H1 (cell line): ENCODE data around the gene IGFBP3. TPM values are rescaled to one million over a fixed set of nuclear protein-coding genes. Genes with fewer than 3 reads are reported as not detected.

Source experiments
- CTCF ChIA-PET: fragments of 300-600 bp; sonication (Branson Sonifier 250); formaldehyde crosslinking; loops from one replicate; lab custom pipeline; 2021; ENCODE audit not compliant: partially characterized antibody; lab: Charles Lee
- POLR2A ChIA-PET: fragments of 300-600 bp; sonication (Branson Sonifier 250); formaldehyde crosslinking; loops from one replicate; lab custom pipeline; 2021; ENCODE audit warnings: inconsistent platforms; ENCODE audit not compliant: partially characterized antibody; lab: Charles Lee
- DNase-seq, 2 experiments: peaks; one replicate each; pipeline versions ENCODE4 v3.0.0 to v3.0.0-alpha.2; 2010 to 2022; ENCODE audit warnings: low spot score in 2 of 2, low read depth in 1 of 2, mixed read lengths in 1 of 2
- FAIRE-seq: peaks from 2 replicates; lab custom pipeline; 2011; peaks lifted over from hg19 to GRCh38; lab: Jason Lieb, UNC
- H2AFZ ChIP-seq: 2 replicates; pipeline ENCODE4 v1.8.1; 2012; ENCODE audit warnings: low read length, inconsistent platforms
- H2AK5ac ChIP-seq: 2 replicates; pipeline ENCODE4 v1.6.1; 2013; ENCODE audit warnings: low read depth, low read length
- H2BK120ac ChIP-seq: replicated peaks from 2 replicates; pipeline ENCODE3; 2013; ENCODE audit warnings: low read depth, low read length, inconsistent platforms
- H2BK12ac ChIP-seq: 2 replicates; pipeline ENCODE4 v1.6.1; 2013; ENCODE audit warnings: low read depth, low read length
- H2BK15ac ChIP-seq: 2 replicates; pipeline ENCODE4 v1.6.1; 2013; ENCODE audit warnings: low read length
- H2BK20ac ChIP-seq: 2 replicates; pipeline ENCODE4 v1.6.1; 2013; ENCODE audit warnings: low read length
- H2BK5ac ChIP-seq: 2 replicates; pipeline ENCODE4 v1.6.1; 2013; ENCODE audit warnings: low read depth, low read length
- H3K14ac ChIP-seq: 2 replicates; pipeline ENCODE4 v1.6.1; 2013; ENCODE audit warnings: inconsistent platforms; ENCODE audit not compliant: insufficient read length
- H3K18ac ChIP-seq: 2 replicates; pipeline ENCODE4 v1.6.1; 2013; ENCODE audit warnings: low read length; ENCODE audit errors: extremely low read depth
- H3K23ac ChIP-seq: 2 replicates; pipeline ENCODE4 v1.6.1; 2013; ENCODE audit warnings: inconsistent platforms; ENCODE audit not compliant: insufficient read length
- H3K23me2 ChIP-seq: 2 replicates; pipeline ENCODE4 v1.6.1; 2013; ENCODE audit warnings: low read depth, low read length
- H3K27ac ChIP-seq: 2 replicates; pipeline ENCODE4 v1.6.1; 2011; ENCODE audit warnings: low read depth, low read length, inconsistent platforms
- H3K27me3 ChIP-seq, 4 experiments: replicated peaks in 1 of 4; 1 replicate in 1 of 4; 2 replicates in 3 of 4; pipeline versions ENCODE4 v1.6.1 to v1.8.1; 2011 to 2013; ENCODE audit warnings: low read length in 3 of 4, mild to moderate bottlenecking in 3 of 4, inconsistent platforms in 2 of 4, mixed read lengths in 2 of 4, moderate library complexity in 1 of 4; ENCODE audit not compliant: control insufficient read depth in 3 of 4, insufficient read depth in 3 of 4; ENCODE audit errors: extremely low read depth in 1 of 4
- H3K36me3 ChIP-seq, 4 experiments: 2 replicates each; pipeline versions ENCODE4 v1.6.1 to v1.8.1; 2011 to 2013; ENCODE audit warnings: mild to moderate bottlenecking in 4 of 4, low read length in 3 of 4, moderate library complexity in 2 of 4, control low read depth in 1 of 4, inconsistent platforms in 1 of 4; ENCODE audit not compliant: insufficient read depth in 4 of 4, control insufficient read depth in 2 of 4
- H3K4ac ChIP-seq: replicated peaks from 2 replicates; pipeline ENCODE3; 2013; ENCODE audit warnings: low read length, low read depth, mixed read lengths, inconsistent platforms; ENCODE audit not compliant: insufficient read length
- H3K4me1 ChIP-seq, 4 experiments: replicated peaks in 1 of 4; 1 replicate in 1 of 4; 2 replicates in 3 of 4; pipeline versions ENCODE4 v1.6.1 to v1.8.1; 2011 to 2013; ENCODE audit warnings: low read length in 3 of 4, inconsistent platforms in 2 of 4, mixed read lengths in 1 of 4; ENCODE audit not compliant: insufficient read depth in 4 of 4, control insufficient read depth in 3 of 4
- H3K4me2 ChIP-seq, 2 experiments: 2 replicates each; pipeline versions ENCODE4 v1.6.1 to v1.8.1; 2011 to 2013; ENCODE audit warnings: low read depth in 2 of 2, low read length in 2 of 2, control low read depth in 1 of 2, inconsistent platforms in 1 of 2, mild to moderate bottlenecking in 1 of 2; ENCODE audit not compliant: insufficient read depth in 1 of 2
- H3K4me3 ChIP-seq, 4 experiments: fragments of 200-600, 300-600 bp in 1 of 4; sonication (generic), shearing (Covaris generic), sonication (Bioruptor Twin) in 1 of 4; 2 replicates each; pipeline versions ENCODE4 v1.5.1 to v1.8.1; 2011 to 2016; ENCODE audit warnings: low read length in 4 of 4, low read depth in 3 of 4, control low read depth in 2 of 4, inconsistent platforms in 2 of 4, mild to moderate bottlenecking in 2 of 4, mixed read lengths in 1 of 4, moderate library complexity in 1 of 4; ENCODE audit not compliant: insufficient read depth in 2 of 4; ENCODE audit errors: extremely low read depth in 1 of 4
- H3K56ac ChIP-seq: replicated peaks from 2 replicates; pipeline ENCODE3; 2013; ENCODE audit warnings: low read depth, mild to moderate bottlenecking, mixed read lengths, low read length, inconsistent platforms; ENCODE audit not compliant: insufficient read length
- H3K79me1 ChIP-seq: 2 replicates; pipeline ENCODE4 v1.6.1; 2013; ENCODE audit warnings: low read depth, low read length, control low read depth
- H3K79me2 ChIP-seq, 2 experiments: 2 replicates each; pipeline versions ENCODE4 v1.6.1 to v1.8.1; 2012 to 2013; ENCODE audit warnings: low read length in 2 of 2, mild to moderate bottlenecking in 2 of 2, inconsistent platforms in 1 of 2; ENCODE audit not compliant: insufficient read depth in 2 of 2, control insufficient read depth in 1 of 2
- H3K9ac ChIP-seq, 4 experiments: replicated peaks in 1 of 4; 1 replicate in 1 of 4; 2 replicates in 3 of 4; pipeline versions ENCODE4 v1.6.1 to v1.8.1; 2011 to 2013; ENCODE audit warnings: low read depth in 3 of 4, low read length in 3 of 4, control low read depth in 2 of 4, mild to moderate bottlenecking in 2 of 4, moderate library complexity in 2 of 4, inconsistent platforms in 1 of 4; ENCODE audit errors: extremely low read depth in 1 of 4
- H3K9me3 ChIP-seq, 2 experiments: 2 replicates each; pipeline versions ENCODE4 v1.6.1 to v1.8.1; 2012 to 2013; ENCODE audit warnings: mild to moderate bottlenecking in 2 of 2, moderate library complexity in 2 of 2, control low read depth in 1 of 2, inconsistent platforms in 1 of 2, low read depth in 1 of 2, low read length in 1 of 2, mixed read lengths in 1 of 2; ENCODE audit not compliant: insufficient read depth in 2 of 2
- H4K20me1 ChIP-seq, 2 experiments: replicated peaks in 1 of 2; 2 replicates each; pipeline versions ENCODE3 to v1.8.1; 2011 to 2013; ENCODE audit warnings: inconsistent platforms in 2 of 2, low read length in 2 of 2, mild to moderate bottlenecking in 1 of 2; ENCODE audit not compliant: insufficient read depth in 2 of 2, control insufficient read depth in 1 of 2
- H4K5ac ChIP-seq: 2 replicates; pipeline ENCODE4 v1.6.1; 2013; ENCODE audit warnings: low read length, low read depth, mixed read lengths, inconsistent platforms; ENCODE audit not compliant: insufficient read length
- H4K8ac ChIP-seq: 2 replicates; pipeline ENCODE4 v1.8.0; 2013; ENCODE audit warnings: mild to moderate bottlenecking, moderate library complexity, low read length, inconsistent platforms; ENCODE audit not compliant: insufficient read depth; ENCODE audit errors: extremely low read depth
- H4K91ac ChIP-seq: replicated peaks from 2 replicates; pipeline ENCODE3; 2013; ENCODE audit warnings: low read length, mixed read lengths, inconsistent platforms; ENCODE audit not compliant: insufficient read length
- ASH2L ChIP-seq: fragments of 200-600, 300-600 bp; sonication (generic); IDR thresholded peaks from one replicate; pipeline ENCODE4 v1.7.1; 2017; ENCODE audit warnings: low read length
- CREB1 ChIP-seq: IDR thresholded peaks from 2 replicates; pipeline ENCODE4 v1.6.1; 2012; ENCODE audit warnings: inconsistent platforms
- CTCF ChIP-seq, 3 experiments: IDR thresholded peaks; 1 replicate in 2 of 3; 2 replicates in 1 of 3; pipeline versions ENCODE4 v1.5.1 to v1.6.1; 2011; ENCODE audit warnings: low read length in 3 of 3, mild to moderate bottlenecking in 3 of 3, inconsistent platforms in 2 of 3, low read depth in 1 of 3, moderate library complexity in 1 of 3; ENCODE audit not compliant: insufficient read depth in 1 of 3; ENCODE audit errors: control extremely low read depth in 1 of 3
- GTF2F1 ChIP-seq: IDR thresholded peaks from 2 replicates; pipeline ENCODE4 v1.6.1; 2012; ENCODE audit warnings: low read depth, low read length, improper control_type of control experiment, borderline replicate concordance
- PHF8 ChIP-seq: fragments of 200-600 bp; sonication (generic); conservative IDR thresholded peaks from 2 replicates; pipeline ENCODE4 v1.7.1; 2012; ENCODE audit warnings: low read depth, mild to moderate bottlenecking, inconsistent platforms, low read length, moderate library complexity
- RAD21 ChIP-seq, 2 experiments: IDR thresholded peaks in 1 of 2; conservative IDR thresholded peaks in 1 of 2; 2 replicates each; pipeline ENCODE4 v1.6.1; 2011; ENCODE audit warnings: low read depth in 2 of 2, low read length in 2 of 2, improper control_type of control experiment in 1 of 2, inconsistent platforms in 1 of 2, mild to moderate bottlenecking in 1 of 2, moderate library complexity in 1 of 2
- RNF2 ChIP-seq: fragments of 200-900, 300-1000 bp; sonication (generic); IDR thresholded peaks from 2 replicates; pipeline ENCODE4 v1.7.1; 2016; ENCODE audit warnings: borderline replicate concordance, low read depth, mild to moderate bottlenecking, antibody characterized with exemption, low read length; ENCODE audit not compliant: poor library complexity, severe bottlenecking; ENCODE audit errors: missing control alignments
- SP1 ChIP-seq: IDR thresholded peaks from 2 replicates; pipeline ENCODE4 v1.6.1; 2011; ENCODE audit warnings: low read depth, low read length
- SP2 ChIP-seq: IDR thresholded peaks from 2 replicates; pipeline ENCODE4 v1.6.1; 2012; ENCODE audit warnings: mild to moderate bottlenecking, low read length, inconsistent platforms
- SUZ12 ChIP-seq: fragments of 200-600 bp; sonication (generic); IDR thresholded peaks from 2 replicates; pipeline ENCODE4 v1.6.1; 2012; ENCODE audit warnings: mild to moderate bottlenecking, inconsistent platforms, low read length, moderate library complexity, mixed read lengths
- YY1 ChIP-seq: IDR thresholded peaks from 2 replicates; pipeline ENCODE4 v1.6.1; 2011; ENCODE audit warnings: low read depth, mild to moderate bottlenecking, low read length
- WGBS, 2 experiments: shearing (Covaris generic) in 1 of 2; methylation state at CpG; one replicate each; pipeline versions ENCODE4 v1.1.6 to v1.1.7; 2013 to 2015; ENCODE audit warnings: low lambda C conversion rate in 2 of 2, mixed read lengths in 2 of 2, inconsistent platforms in 1 of 2, low coverage in 1 of 2, missing lambda C conversion rate in 1 of 2; ENCODE audit not compliant: insufficient replicate concordance in 2 of 2, insufficient coverage in 1 of 2, insufficient read length in 1 of 2; ENCODE audit errors: extremely low coverage in 1 of 2, missing lambda C conversion rate in 1 of 2; 5-methylcytosine and 5-hydroxymethylcytosine counted together
- polyA plus RNA-seq, 7 experiments: library from polyadenylated mRNA; depleted of rRNA in 3 of 7; stranded (reverse) in 5 of 7; unstranded in 2 of 7; fragments of >200 nt in 5 of 7; fragments of 200-250 nt in 2 of 7; gene quantifications; 1 replicate in 5 of 7; 2 replicates in 1 of 7; 4 replicates in 1 of 7; pipeline versions ENCODE4 v1.2.1 to v1.2.3, GENCODE V29; 2011 to 2013; ENCODE audit warnings: missing spikeins in 2 of 7, mixed read lengths in 2 of 7
- total RNA-seq: library from RNA; stranded (reverse); fragmentation: NEBNext Ultra II Directional; extraction: Animal tissue kit (Norgen Biotek cat#: 25700); gene quantifications from 2 replicates; pipeline ENCODE4 v1.2.1, GENCODE V29; 2021

The IGFBP3 gene
- total and polyA plus RNA-seq, 2 of the 8 experiments (the other 6 are each of a cell fraction or from before 2014, with no cell fraction given), result 5.5 to 12.1 TPM

GRCh38 chr7:45867471-45867870 lies 53.6 kb downstream of the IGFBP3 start:
- H3K4me1 ChIP-seq, result no peaks in the 10 kb centered on the region
- H3K27ac ChIP-seq, result no peak overlapping the region
- no peak overlapping the region for H3K4me2 ChIP-seq
- H2BK12ac ChIP-seq, result no peak overlapping the region
- CTCF ChIA-PET, result no interaction called here
- H3K36me3 ChIP-seq, result no peaks in the 10 kb centered on the region
- no peak overlapping the region for H2BK20ac ChIP-seq
- no peak overlapping the region for H4K8ac ChIP-seq
- no peak overlapping the region for H3K9ac ChIP-seq
- H3K4me3 ChIP-seq, result no peak overlapping the region
- DNase-seq (no peak), FAIRE-seq (no peak)
- H2AK5ac ChIP-seq, result no peak overlapping the region
- H4K91ac ChIP-seq, result no peak overlapping the region
- H2AFZ ChIP-seq, result no peak overlapping the region
- no peaks in the 10 kb centered on the region for H3K23me2 ChIP-seq
- H4K20me1 ChIP-seq, result no peaks in the 10 kb centered on the region
- H2BK5ac ChIP-seq, result no peak overlapping the region
- TF ChIP-seq GTF2F1 (no peak), RNF2 (no peak), RAD21 (IDR thresholded peaks at IDR 0.05 in 1 of 2, conservative IDR thresholded peaks at IDR 0.05 in 1 of 2; ENCODE audit: low read depth in 2 of 2, low read length in 2 of 2) (no peak), SP1 (no peak), CREB1 (no peak), CTCF (IDR thresholded peaks at IDR 0.05; ENCODE audit: control extremely low read depth in 1 of 3, insufficient read depth in 1 of 3, low read depth in 1 of 3, low read length in 3 of 3) (no peak), YY1 (no peak), PHF8 (no peak), SP2 (no peak), ASH2L (no peak), SUZ12 (no peak)
- H3K14ac ChIP-seq, result no peak overlapping the region
- H3K18ac ChIP-seq, result no peak overlapping the region
- POLR2A ChIA-PET, result no interaction called here
- H4K5ac ChIP-seq, result no peak overlapping the region
- no peak overlapping the region for H3K4ac ChIP-seq
- no peaks in the 10 kb centered on the region for H3K79me2 ChIP-seq
- H3K23ac ChIP-seq, result no peak overlapping the region
- no peaks in the 10 kb centered on the region for H3K9me3 ChIP-seq
- H2BK120ac ChIP-seq, result no peak overlapping the region
- H2BK15ac ChIP-seq, result no peak overlapping the region
- H3K79me1 ChIP-seq, result no peaks in the 10 kb centered on the region
- no peak overlapping the region for H3K56ac ChIP-seq
- 90% methylated on average over 2 of the region's 2 CpGs; no CpG with 5 or more reads in 1 of the 2 experiments for WGBS, 2 experiments
- no peaks in the 10 kb centered on the region for H3K27me3 ChIP-seq
